ENCODE results near the gene SCUBE3. TPM values are rescaled to one million over a fixed set of nuclear protein-coding genes. Genes with fewer than 3 reads are reported as not detected.
A peak's percentile ranks its signal among the peaks of the same experiment; 100 is the strongest.

The SCUBE3 gene
- total and polyA plus RNA-seq, 9 of the 15 experiments (the other 6 are each of a cell fraction or from before 2014, with no cell fraction given), result 0.01 to 0.11 TPM; not detected in 7

DNA sequence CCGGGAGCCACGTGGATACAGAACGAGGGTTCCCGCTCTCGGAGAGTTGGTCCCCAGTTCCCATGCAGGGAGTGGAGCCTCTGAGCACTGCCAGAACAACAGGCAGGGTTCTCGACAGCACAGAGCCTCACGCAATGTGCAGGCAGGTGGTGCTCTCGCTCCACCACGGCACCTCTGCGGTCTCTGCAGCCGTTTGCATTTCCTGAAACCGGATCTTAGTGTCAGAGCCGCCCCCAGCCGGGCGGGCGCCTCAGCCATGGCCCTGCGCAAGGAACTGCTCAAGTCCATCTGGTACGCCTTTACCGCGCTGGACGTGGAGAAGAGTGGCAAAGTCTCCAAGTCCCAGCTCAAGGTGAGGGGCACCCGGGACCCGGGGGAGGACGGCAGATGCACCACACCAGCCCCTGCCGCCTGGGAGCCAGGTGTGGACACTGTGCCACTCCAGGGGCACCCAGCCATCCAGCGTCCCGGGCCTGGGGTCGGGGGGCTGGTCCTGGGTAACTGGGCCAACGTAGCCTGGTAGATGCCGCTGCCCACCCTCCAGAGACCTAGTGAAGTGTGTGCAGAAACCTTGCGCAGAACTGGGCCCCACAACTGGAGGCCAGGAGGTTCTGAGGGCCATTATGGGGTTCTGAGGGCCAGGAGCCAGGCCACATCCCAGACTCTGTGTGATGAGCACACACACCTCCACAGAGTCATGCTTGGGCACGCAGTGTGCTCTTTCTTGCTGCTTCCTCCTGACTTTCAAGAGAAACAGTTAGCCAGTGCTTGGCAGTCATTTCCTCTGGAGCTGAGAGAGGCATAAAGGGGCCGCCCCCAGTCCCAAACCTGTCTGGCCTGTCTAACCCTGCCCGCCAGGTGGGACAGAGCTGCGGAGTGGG is 84.1 kb downstream of the SCUBE3 start, which contains the start of gene DEF6 (continued):
- TF ChIP-seq, protein P1, sequence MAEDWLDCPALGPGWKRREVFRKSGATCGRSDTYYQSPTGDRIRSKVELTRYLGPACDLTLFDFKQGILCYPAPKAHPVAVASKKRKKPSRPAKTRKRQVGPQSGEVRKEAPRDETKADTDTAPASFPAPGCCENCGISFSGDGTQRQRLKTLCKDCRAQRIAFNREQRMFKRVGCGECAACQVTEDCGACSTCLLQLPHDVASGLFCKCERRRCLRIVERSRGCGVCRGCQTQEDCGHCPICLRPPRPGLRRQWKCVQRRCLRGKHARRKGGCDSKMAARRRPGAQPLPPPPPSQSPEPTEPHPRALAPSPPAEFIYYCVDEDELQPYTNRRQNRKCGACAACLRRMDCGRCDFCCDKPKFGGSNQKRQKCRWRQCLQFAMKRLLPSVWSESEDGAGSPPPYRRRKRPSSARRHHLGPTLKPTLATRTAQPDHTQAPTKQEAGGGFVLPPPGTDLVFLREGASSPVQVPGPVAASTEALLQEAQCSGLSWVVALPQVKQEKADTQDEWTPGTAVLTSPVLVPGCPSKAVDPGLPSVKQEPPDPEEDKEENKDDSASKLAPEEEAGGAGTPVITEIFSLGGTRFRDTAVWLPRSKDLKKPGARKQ (CRISPR knock-in tag; IDR thresholded peaks at IDR 0.05), result no peak
- TF ChIP-seq POLR2H (tag; IDR thresholded peaks at IDR 0.05; ENCODE audit: low read depth) (no peak), NFXL1 (CRISPR knock-in tag; IDR thresholded peaks at IDR 0.05) (no peak), SRSF1 (IDR thresholded peaks at IDR 0.05; ENCODE audit: low read depth, low read length) (0 out of 2 replicates have a peak, but pooled peaks have one; percentile 48), CREM (IDR thresholded peaks at IDR 0.05; ENCODE audit: low read depth) (peak; percentile 83), ZNF561 (CRISPR knock-in tag; conservative IDR thresholded peaks at IDR 0.05) (no peak), ZNF778 (CRISPR knock-in tag; IDR thresholded peaks at IDR 0.05) (no peak), ZNF212 (CRISPR knock-in tag; IDR thresholded peaks at IDR 0.05) (no peak), GTF2E2 (tag; IDR thresholded peaks at IDR 0.05) (no peak), ZNF589 (CRISPR knock-in tag; IDR thresholded peaks at IDR 0.05; ENCODE audit: low read depth) (peak; percentile 77), CHD2 (IDR thresholded peaks at IDR 0.05; ENCODE audit: low read depth, low read length) (peak; percentile 17; the same call in 1 of the 2 replicates), FOXP4 (CRISPR knock-in tag; IDR thresholded peaks at IDR 0.05; ENCODE audit: borderline replicate concordance) (no peak), CBX5 (IDR thresholded peaks at IDR 0.05; ENCODE audit: borderline replicate concordance, low read depth) (peak; percentile 57; the same call in 1 of the 2 replicates), SRSF7 (optimal IDR thresholded peaks at IDR 0.05; ENCODE audit: low read depth, low read length) (no peak), EP300 (IDR thresholded peaks at IDR 0.05; ENCODE audit: low read length) (peak; percentile 89), KLF13 (tag; IDR thresholded peaks at IDR 0.05; ENCODE audit: borderline replicate concordance, low read depth) (peak; percentile 34; the same call in 1 of the 2 replicates), NR2F6 (CRISPR knock-in tag; IDR thresholded peaks at IDR 0.05) (no peak)
- TF ChIP-seq, protein P2, sequence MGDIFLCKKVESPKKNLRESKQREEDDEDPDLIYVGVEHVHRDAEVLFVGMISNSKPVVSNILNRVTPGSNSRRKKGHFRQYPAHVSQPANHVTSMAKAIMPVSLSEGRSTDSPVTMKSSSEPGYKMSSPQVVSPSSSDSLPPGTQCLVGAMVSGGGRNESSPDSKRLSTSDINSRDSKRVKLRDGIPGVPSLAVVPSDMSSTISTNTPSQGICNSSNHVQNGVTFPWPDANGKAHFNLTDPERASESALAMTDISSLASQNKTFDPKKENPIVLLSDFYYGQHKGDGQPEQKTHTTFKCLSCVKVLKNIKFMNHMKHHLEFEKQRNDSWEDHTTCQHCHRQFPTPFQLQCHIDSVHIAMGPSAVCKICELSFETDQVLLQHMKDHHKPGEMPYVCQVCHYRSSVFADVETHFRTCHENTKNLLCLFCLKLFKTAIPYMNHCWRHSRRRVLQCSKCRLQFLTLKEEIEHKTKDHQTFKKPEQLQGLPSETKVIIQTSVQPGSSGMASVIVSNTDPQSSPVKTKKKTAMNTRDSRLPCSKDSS (IDR thresholded peaks at IDR 0.05; ENCODE audit: low read depth, partially characterized antibody), result no peak
- TF ChIP-seq, protein P3, sequence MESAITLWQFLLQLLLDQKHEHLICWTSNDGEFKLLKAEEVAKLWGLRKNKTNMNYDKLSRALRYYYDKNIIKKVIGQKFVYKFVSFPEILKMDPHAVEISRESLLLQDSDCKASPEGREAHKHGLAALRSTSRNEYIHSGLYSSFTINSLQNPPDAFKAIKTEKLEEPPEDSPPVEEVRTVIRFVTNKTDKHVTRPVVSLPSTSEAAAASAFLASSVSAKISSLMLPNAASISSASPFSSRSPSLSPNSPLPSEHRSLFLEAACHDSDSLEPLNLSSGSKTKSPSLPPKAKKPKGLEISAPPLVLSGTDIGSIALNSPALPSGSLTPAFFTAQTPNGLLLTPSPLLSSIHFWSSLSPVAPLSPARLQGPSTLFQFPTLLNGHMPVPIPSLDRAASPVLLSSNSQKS (CRISPR knock-in tag; IDR thresholded peaks at IDR 0.05), result no peak
- TF ChIP-seq, protein P4, sequence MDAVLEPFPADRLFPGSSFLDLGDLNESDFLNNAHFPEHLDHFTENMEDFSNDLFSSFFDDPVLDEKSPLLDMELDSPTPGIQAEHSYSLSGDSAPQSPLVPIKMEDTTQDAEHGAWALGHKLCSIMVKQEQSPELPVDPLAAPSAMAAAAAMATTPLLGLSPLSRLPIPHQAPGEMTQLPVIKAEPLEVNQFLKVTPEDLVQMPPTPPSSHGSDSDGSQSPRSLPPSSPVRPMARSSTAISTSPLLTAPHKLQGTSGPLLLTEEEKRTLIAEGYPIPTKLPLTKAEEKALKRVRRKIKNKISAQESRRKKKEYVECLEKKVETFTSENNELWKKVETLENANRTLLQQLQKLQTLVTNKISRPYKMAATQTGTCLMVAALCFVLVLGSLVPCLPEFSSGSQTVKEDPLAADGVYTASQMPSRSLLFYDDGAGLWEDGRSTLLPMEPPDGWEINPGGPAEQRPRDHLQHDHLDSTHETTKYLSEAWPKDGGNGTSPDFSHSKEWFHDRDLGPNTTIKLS (IDR thresholded peaks at IDR 0.05; ENCODE audit: borderline replicate concordance, low read depth), result peak; percentile 23; the same call in 1 of the 2 replicates
